GM19035 (cell line): Measurements from ENCODE around the gene DDB1.

Experiments used
- ATAC-seq: cut with Tn5 transposase; IDR thresholded peaks from one replicate; pipeline ENCODE4 v1.9.1; 2021; ENCODE audit not compliant: unreplicated experiment

Gene DDB1

GRCh38 chr11:61298663-61299244 is 34.2 kb downstream of the DDB1 start:
- no peak for ATAC-seq

GRCh38 chr11:61297746-61298145 is 35.2 kb downstream of the DDB1 start:
- ATAC-seq: no peak

- no peak for ATAC-seq
These were observed 35.6 kb downstream of the DDB1 start for GRCh38 chr11:61297341-61297740.

GRCh38 chr11:61295596-61295926 is 37.3 kb downstream of the DDB1 start:
- no peak for ATAC-seq

GRCh38 chr11:61294717-61295595 is 37.9 kb downstream of the DDB1 start, which contains the start of gene VWCE:
Gene VWCE, minus strand, starts transcription at chr11:61295316. Its CDS starts 279 bp downstream, at chr11:61295037.
- peak; percentile 80 for ATAC-seq

- peak; percentile 45 for ATAC-seq
These were observed 38.8 kb downstream of the DDB1 start for GRCh38 chr11:61293867-61294716.

GRCh38 chr11:61292356-61292755 is 40.5 kb downstream of the DDB1 start:
- no peak for ATAC-seq

- ATAC-seq: no peak
These were observed 41.8 kb downstream of the DDB1 start for GRCh38 chr11:61290905-61291690.

GRCh38 chr11:61287338-61287977 is 45.4 kb downstream of the DDB1 start:
- ATAC-seq: no peak

- ATAC-seq: no peak
These were observed 49.3 kb downstream of the DDB1 start for GRCh38 chr11:61283613-61284012.

- ATAC-seq: no peak
These were observed 51.2 kb downstream of the DDB1 start for GRCh38 chr11:61281581-61282250.

GRCh38 chr11:61280883-61281580 is 51.9 kb downstream of the DDB1 start:
- no peak for ATAC-seq

GRCh38 chr11:61279934-61280659 is 52.8 kb downstream of the DDB1 start:
- no peak for ATAC-seq

- no peak for ATAC-seq
These were observed 54.9 kb downstream of the DDB1 start for GRCh38 chr11:61278001-61278470.

- ATAC-seq: no peak
These were observed 55.5 kb downstream of the DDB1 start for GRCh38 chr11:61277186-61278000.

GRCh38 chr11:61275191-61275590 is 57.7 kb downstream of the DDB1 start:
- ATAC-seq: no peak

GRCh38 chr11:61274084-61274483 is 58.8 kb downstream of the DDB1 start:
- ATAC-seq: no peak
